Peyer's patch (tissue), 4 donors: ENCODE data around the gene ANGPTL2.

ENCODE experiments used
- CTCF ChIP-seq, 6 experiments: fragments of 450-650 bp in 4 of 6; fragments of 200-600 bp in 2 of 6; sonication (generic) in 1 of 6; IDR thresholded peaks; one replicate each; pipeline ENCODE4 v1.5.1; 2017 to 2019; ENCODE audit warnings: antibody characterized with exemption in 6 of 6, mild to moderate bottlenecking in 3 of 6, moderate library complexity in 1 of 6
- POLR2A ChIP-seq, 2 donors: fragments of 450-650 bp; IDR thresholded peaks; one replicate each; pipeline ENCODE4 v1.5.1; 2017; ENCODE audit warnings: antibody characterized with exemption in 2 of 2, mild to moderate bottlenecking in 2 of 2, moderate library complexity in 2 of 2

DNA sequence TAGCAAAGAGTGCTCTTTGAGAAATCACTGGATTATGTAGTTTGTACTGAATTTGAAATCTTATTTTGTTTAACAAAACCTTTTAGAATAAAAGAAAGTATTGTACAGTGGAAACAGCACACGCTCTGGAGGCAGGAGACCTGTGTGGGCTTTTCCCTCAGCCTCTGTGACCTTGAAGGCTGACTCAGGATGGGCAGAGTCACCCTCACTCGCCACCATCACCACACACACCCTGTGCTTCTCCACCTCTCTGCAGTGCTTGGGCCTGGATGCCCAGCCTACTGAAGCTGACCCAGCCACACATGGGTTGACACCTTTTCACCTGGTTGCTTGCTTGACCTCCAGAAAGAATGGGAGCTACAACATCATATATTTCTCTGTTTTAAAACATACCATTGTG is 19.6 kb downstream of the ANGPTL2 start:
- no peak for TF ChIP-seq CTCF (IDR thresholded peaks at IDR 0.05)
- no peak for TF ChIP-seq POLR2A (IDR thresholded peaks at IDR 0.05)
